Right lobe of liver (tissue), 6 donors: ENCODE data around the gene FBXL17. TPM values are rescaled to one million over a fixed set of nuclear protein-coding genes. Genes with fewer than 3 reads are reported as not detected.

Experiments used
- ATAC-seq, 4 donors: fragments of 200-7000 bp; cut with Tn5 transposase; one replicate each; pipeline ENCODE4 v1.9.1; 2020; ENCODE audit warnings: mild to moderate bottlenecking in 4 of 4, moderate library complexity in 4 of 4
- DNase-seq, 3 donors: peaks; one replicate each; pipeline ENCODE4 v3.0.0-alpha.2; 2020
- H3K27ac ChIP-seq, 3 donors: fragments of 200-600 bp; one replicate each; pipeline ENCODE4 v1.8.0; 2022
- H3K27me3 ChIP-seq, 2 donors: fragments of 200-600 bp; one replicate each; pipeline ENCODE4 v1.8.0; 2022
- H3K36me3 ChIP-seq, 4 donors: fragments of 200-600 bp; sonication (generic) in 1 of 4; one replicate each; pipeline versions ENCODE4 v1.5.1 to v1.8.0; 2017 to 2022; ENCODE audit warnings: control low read depth in 1 of 4
- H3K4me1 ChIP-seq, 4 donors: fragments of 200-600 bp; sonication (generic) in 1 of 4; one replicate each; pipeline versions ENCODE4 v1.5.1 to v1.8.0; 2017 to 2022; ENCODE audit warnings: control low read depth in 1 of 4
- H3K4me3 ChIP-seq, 3 donors: fragments of 200-600 bp; one replicate each; pipeline ENCODE4 v1.8.0; 2022
- H3K9me3 ChIP-seq, 4 donors: fragments of 200-600 bp; sonication (generic) in 1 of 4; one replicate each; pipeline versions ENCODE4 v1.5.1 to v1.8.0; 2017 to 2022; ENCODE audit warnings: control low read depth in 1 of 4
- CTCF ChIP-seq, 4 donors: fragments of 200-600 bp in 3 of 4; fragments of 450-650 bp in 1 of 4; IDR thresholded peaks; one replicate each; pipeline versions ENCODE4 v1.5.1 to v1.8.0; 2016 to 2022; ENCODE audit warnings: antibody characterized with exemption in 4 of 4, mild to moderate bottlenecking in 2 of 4
- POLR2A ChIP-seq: fragments of 450-650 bp; IDR thresholded peaks from one replicate; pipeline ENCODE4 v1.6.1; 2017; ENCODE audit warnings: antibody characterized with exemption, mild to moderate bottlenecking
- WGBS: methylation state at CpG from one replicate; pipeline ENCODE4 v1.1.6; 2018; ENCODE audit warnings: low coverage, low lambda C conversion rate; ENCODE audit not compliant: insufficient coverage; ENCODE audit errors: missing lambda C conversion rate; 5-methylcytosine and 5-hydroxymethylcytosine counted together
- intact Hi-C, 2 donors: fragments of 100-400 bp; cut with DNase I; formaldehyde crosslinking; loops; one replicate each; pipeline versions ENCODE4 v1.11.2 to v1.14.1; 2022
- total RNA-seq, 6 experiments: library from RNA; depleted of rRNA in 2 of 6; stranded (reverse); fragments of >200 nt in 2 of 6; fragmentation: NEBNext Ultra II Directional in 3 of 6; extraction: Animal tissue kit (Norgen Biotek cat#: 25700) in 3 of 6; gene quantifications; one replicate each; pipeline versions ENCODE4 v1.1.0 to v1.2.4, GENCODE V29; 2016 to 2023
- donor health status: DM: no; HTN: yes; CAD: no.
- donor health status: DM: no; HTN: no; CAD: no.
- donor health status: DM: no; HTN: no; CAD: no.
- donor health status: DM: no; HTN: yes; CAD: no.
- donor health status: DM: no; HTN: yes; CAD: no.

FBXL17 gene
- total RNA-seq, 6 experiments from 2014 or later = 7.7 to 10.6 (median 9.1) TPM

- intact Hi-C loops = no loop called here
- no peak overlapping the region for H3K4me3 ChIP-seq
- no peaks in the 10 kb centered on the region for H3K4me1 ChIP-seq
- H3K27me3 ChIP-seq = no peaks in the 10 kb centered on the region
- TF ChIP-seq POLR2A (no peak), CTCF (IDR thresholded peaks at IDR 0.05) (no peak)
- ATAC-seq = no peak
- WGBS = 80% methylated on average over 4 of the region's 4 CpGs
- DNase-seq = no peak
- H3K27ac ChIP-seq = no peak overlapping the region
- no peaks in the 10 kb centered on the region for H3K36me3 ChIP-seq
- H3K9me3 ChIP-seq = no peaks in the 10 kb centered on the region
Observed at GRCh38 chr5:108238461-108238860, 143.4 kb downstream of the FBXL17 start.

DNA sequence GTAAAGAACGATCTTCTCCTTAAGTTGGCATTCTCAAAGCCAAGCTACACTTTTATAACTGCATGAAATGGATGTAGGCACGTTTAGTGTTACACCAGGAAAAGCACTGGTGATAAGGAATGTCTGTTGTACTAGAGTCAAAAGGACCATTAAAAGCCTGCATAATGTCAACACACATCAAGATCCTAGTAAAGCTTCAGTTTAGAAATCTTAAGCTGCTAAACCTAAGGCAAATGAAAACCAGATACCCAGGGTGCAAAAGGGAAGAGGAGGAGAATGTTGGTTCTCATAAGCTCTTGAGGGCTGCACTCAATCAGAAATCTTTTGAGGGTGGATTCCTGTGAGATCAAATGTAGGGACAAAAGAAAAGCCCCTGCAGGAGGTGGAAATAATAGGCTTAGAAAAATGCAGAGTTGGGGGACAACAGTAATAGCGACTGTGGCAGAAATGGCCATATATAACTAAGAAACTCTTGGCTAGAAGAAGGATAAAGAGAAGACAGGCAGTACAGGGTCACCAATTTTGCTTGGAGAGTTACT, 148.2 kb downstream of the FBXL17 start:
- intact Hi-C loops = no loop called here
- ATAC-seq (no peak), DNase-seq (no peak)
- 52% methylated on average over 3 of the region's 3 CpGs for WGBS
- Histone ChIP-seq H3K27ac (no peak overlapping the region), H3K4me3 (no peak overlapping the region), H3K27me3 (no peaks in the 10 kb centered on the region), H3K4me1 (peaks cover 0 to 2% (median 0%) of the 10 kb centered on the region in 4 donors), H3K9me3 (no peaks in the 10 kb centered on the region), H3K36me3 (no peaks in the 10 kb centered on the region)
- TF ChIP-seq CTCF (IDR thresholded peaks at IDR 0.05) = no peak
- no peak for TF ChIP-seq POLR2A

- DNase-seq (no peak), ATAC-seq (no peak)
- H3K4me3 ChIP-seq = no peak overlapping the region
- no peak for TF ChIP-seq CTCF (IDR thresholded peaks at IDR 0.05)
- TF ChIP-seq POLR2A = no peak
- no peaks in the 10 kb centered on the region for H3K27me3 ChIP-seq
- no peaks in the 10 kb centered on the region for H3K9me3 ChIP-seq
- H3K27ac ChIP-seq = no peak overlapping the region
- intact Hi-C loops = no loop called here
- H3K4me1 ChIP-seq = peaks cover 0 to 2% (median 0%) of the 10 kb centered on the region in 4 donors
- no peaks in the 10 kb centered on the region for H3K36me3 ChIP-seq
Observed at GRCh38 chr5:108232805-108233204, 149.1 kb downstream of the FBXL17 start.

- no peak for TF ChIP-seq CTCF (IDR thresholded peaks at IDR 0.05)
- Histone ChIP-seq H3K27me3 (no peaks in the 10 kb centered on the region), H3K27ac (no peak overlapping the region), H3K9me3 (no peaks in the 10 kb centered on the region), H3K4me3 (no peak overlapping the region), H3K4me1 (no peaks in the 10 kb centered on the region), H3K36me3 (no peaks in the 10 kb centered on the region)
- DNase-seq (no peak), ATAC-seq (no peak)
- intact Hi-C loops = no loop called here
Observed at GRCh38 chr5:108222011-108222410, 159.9 kb downstream of the FBXL17 start.

GRCh38 chr5:108220834-108221233, 161.1 kb downstream of the FBXL17 start:
- no peaks in the 10 kb centered on the region for H3K4me1 ChIP-seq
- DNase-seq = no peak
- H3K9me3 ChIP-seq = no peaks in the 10 kb centered on the region
- no peak for ATAC-seq
- no peak overlapping the region for H3K4me3 ChIP-seq
- WGBS = 88% methylated on average over 1 of the region's 1 CpG
- no peak for TF ChIP-seq POLR2A
- TF ChIP-seq CTCF (IDR thresholded peaks at IDR 0.05) = no peak
- no peaks in the 10 kb centered on the region for H3K27me3 ChIP-seq
- intact Hi-C loops = no loop called here
- no peaks in the 10 kb centered on the region for H3K36me3 ChIP-seq
- no peak overlapping the region for H3K27ac ChIP-seq
